HG03575 (cell line): Measurements from ENCODE around the gene CCDC188.

Source experiments
- ATAC-seq: cut with Tn5 transposase; IDR thresholded peaks from one replicate; pipeline ENCODE4 v1.9.1; 2021; ENCODE audit not compliant: unreplicated experiment, insufficient number of reproducible peaks, low FRiP score; ENCODE audit errors: extremely low read depth

The CCDC188 gene

DNA sequence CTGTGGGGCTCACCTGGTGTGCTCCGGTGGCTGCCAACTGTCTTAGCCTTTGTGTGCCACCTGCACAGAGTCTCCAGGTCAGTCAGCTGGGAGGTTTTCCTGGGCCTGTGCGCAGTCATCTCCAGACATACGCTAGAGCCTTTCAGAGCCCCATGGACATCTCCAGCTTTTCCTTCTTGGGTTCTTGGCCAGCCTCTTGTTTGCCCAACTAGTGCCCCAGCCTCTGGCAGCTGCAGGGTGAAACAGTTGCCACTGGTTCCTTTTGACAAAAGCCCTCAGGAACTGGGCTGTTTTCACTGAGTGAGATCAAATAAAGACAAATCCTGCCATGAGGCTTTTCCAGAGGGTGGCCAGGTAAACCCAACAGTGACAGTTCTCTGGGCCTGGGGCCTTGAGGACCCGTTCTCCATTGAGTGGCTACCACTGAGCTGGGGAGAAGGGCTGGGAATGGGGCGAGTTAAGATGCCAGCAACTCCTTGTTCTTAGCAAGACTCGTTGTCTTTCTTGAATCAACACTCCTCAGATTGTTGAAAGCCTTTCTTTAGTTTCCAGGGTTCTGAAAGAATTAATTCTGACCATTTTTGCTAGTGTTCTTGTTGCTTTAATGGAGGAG lies 51.6 kb downstream of the CCDC188 start:
- no peak for ATAC-seq
